Liver (tissue), 9 donors: ENCODE data around the gene BPIFA2. TPM values are rescaled to one million over a fixed set of nuclear protein-coding genes. Genes with fewer than 3 reads are reported as not detected.

ENCODE experiments used
- DNase-seq: peaks from one replicate; pipeline ENCODE4 v3.0.0-alpha.2; 2017; ENCODE audit warnings: low spot score
- H3K27ac ChIP-seq, 2 donors: one replicate each; pipeline ENCODE4 v1.7.0; 2013; ENCODE audit warnings: inconsistent platforms in 2 of 2, low read length in 2 of 2, control low read depth in 1 of 2, low read depth in 1 of 2, mild to moderate bottlenecking in 1 of 2
- H3K27me3 ChIP-seq, 4 donors: one replicate each; pipeline versions ENCODE4 v1.6.1 to v1.7.0; 2013; ENCODE audit warnings: low read length in 3 of 4, inconsistent platforms in 1 of 4, mild to moderate bottlenecking in 1 of 4, moderate library complexity in 1 of 4; ENCODE audit not compliant: control insufficient read depth in 4 of 4, insufficient read depth in 4 of 4
- H3K36me3 ChIP-seq, 4 donors: one replicate each; pipeline versions ENCODE4 v1.6.1 to v1.7.0; 2013; ENCODE audit warnings: low read length in 3 of 4, mild to moderate bottlenecking in 3 of 4, low read depth in 1 of 4, moderate library complexity in 1 of 4; ENCODE audit not compliant: control insufficient read depth in 4 of 4, insufficient read depth in 3 of 4
- H3K4me1 ChIP-seq, 4 donors: one replicate each; pipeline versions ENCODE4 v1.6.1 to v1.7.0; 2013; ENCODE audit warnings: low read length in 3 of 4, mild to moderate bottlenecking in 3 of 4, moderate library complexity in 1 of 4; ENCODE audit not compliant: control insufficient read depth in 4 of 4, insufficient read depth in 4 of 4
- H3K4me3 ChIP-seq, 3 donors: one replicate each; pipeline versions ENCODE4 v1.6.1 to v1.7.0; 2013; ENCODE audit warnings: low read length in 3 of 3, control low read depth in 1 of 3, low read depth in 1 of 3, mild to moderate bottlenecking in 1 of 3
- H3K9ac ChIP-seq, 2 donors: one replicate each; pipeline ENCODE4 v1.7.0; 2013; ENCODE audit warnings: low read length in 2 of 2, mild to moderate bottlenecking in 2 of 2, moderate library complexity in 2 of 2, control low read depth in 1 of 2, low read depth in 1 of 2
- H3K9me3 ChIP-seq, 4 donors: one replicate each; pipeline versions ENCODE4 v1.6.1 to v1.7.0; 2013; ENCODE audit warnings: low read length in 3 of 4; ENCODE audit not compliant: control insufficient read depth in 4 of 4
- EGR1 ChIP-seq, 2 donors: IDR thresholded peaks; 2 replicates each; pipeline ENCODE4 v1.6.1; 2016 to 2018; ENCODE audit warnings: antibody characterized with exemption in 2 of 2, low read depth in 2 of 2
- FOXA1 ChIP-seq: IDR thresholded peaks from 2 replicates; pipeline ENCODE4 v1.6.1; 2016; ENCODE audit warnings: antibody characterized with exemption
- FOXA2 ChIP-seq: IDR thresholded peaks from 2 replicates; pipeline ENCODE4 v1.6.1; 2016; ENCODE audit warnings: antibody characterized with exemption
- GABPA ChIP-seq, 2 donors: IDR thresholded peaks in 1 of 2; conservative IDR thresholded peaks in 1 of 2; 2 replicates each; pipeline ENCODE4 v1.6.1; 2016; ENCODE audit warnings: antibody characterized with exemption in 2 of 2, mild to moderate bottlenecking in 1 of 2, moderate library complexity in 1 of 2
- HNF4G ChIP-seq: IDR thresholded peaks from 2 replicates; pipeline ENCODE4 v1.6.1; 2016; ENCODE audit warnings: antibody characterized with exemption
- JUND ChIP-seq, 2 donors: IDR thresholded peaks; 2 replicates each; pipeline ENCODE4 v1.6.1; 2016; ENCODE audit warnings: antibody characterized with exemption in 2 of 2
- NR2F2 ChIP-seq: IDR thresholded peaks from 2 replicates; pipeline ENCODE4 v1.6.1; 2016; ENCODE audit warnings: antibody characterized with exemption
- RAD21 ChIP-seq, 2 donors: IDR thresholded peaks; 2 replicates each; pipeline ENCODE4 v1.6.1; 2016; ENCODE audit warnings: antibody characterized with exemption in 2 of 2, mild to moderate bottlenecking in 2 of 2
- RXRA ChIP-seq, 2 donors: IDR thresholded peaks; 2 replicates each; pipeline ENCODE4 v1.6.1; 2017 to 2018; ENCODE audit warnings: antibody characterized with exemption in 2 of 2, mild to moderate bottlenecking in 1 of 2
- YY1 ChIP-seq: IDR thresholded peaks from 2 replicates; pipeline ENCODE4 v1.6.1; 2016; ENCODE audit warnings: antibody characterized with exemption, mild to moderate bottlenecking
- WGBS: extraction: QIAGEN DNeasy Blood & Tissue Kit; methylation state at CpG from one replicate; pipeline ENCODE4 v1.1.7; 2013; 5-methylcytosine and 5-hydroxymethylcytosine counted together
- polyA plus RNA-seq, 2 donors: library from polyadenylated mRNA; stranded (reverse) in 1 of 2; unstranded in 1 of 2; fragments of 200-250 nt in 1 of 2; fragments of >200 nt in 1 of 2; fragmentation: Nextera tagmentation in 1 of 2; extraction: Ambion mirVana in 1 of 2; gene quantifications; one replicate each; pipeline versions ENCODE4 v1.2.1 to v1.2.3, GENCODE V29; 2013 to 2015
- total RNA-seq, 2 donors: library from RNA; depleted of rRNA; stranded (reverse); fragments of >200 nt; gene quantifications; one replicate each; pipeline ENCODE4 v1.2.3, GENCODE V29; 2014
- TF ChIP-seq, protein P1 (sequence below): IDR thresholded peaks from 2 replicates; pipeline ENCODE4 v1.6.1; 2016; ENCODE audit warnings: antibody characterized with exemption
- TF ChIP-seq, protein P2 (sequence below): IDR thresholded peaks from 2 replicates; pipeline ENCODE4 v1.6.1; 2016; ENCODE audit warnings: antibody characterized with exemption, mild to moderate bottlenecking
- TF ChIP-seq, protein P3 (sequence below): IDR thresholded peaks from 2 replicates; pipeline ENCODE4 v1.6.1; 2016; ENCODE audit warnings: antibody characterized with exemption
- TF ChIP-seq, protein P4 (sequence below): fragments of 150-350 bp; IDR thresholded peaks from 2 replicates; pipeline ENCODE4 v1.5.1; 2017; ENCODE audit warnings: improper control_type of control experiment, low read depth, low read length; ENCODE audit not compliant: missing input control
- donor health status: healthy.
- donor health status: healthy.
- donor health status: healthy.
- donor health status: healthy.
- donor health status: healthy.

The BPIFA2 gene
- total and polyA plus RNA-seq, 4 donors, result not detected

DNA sequence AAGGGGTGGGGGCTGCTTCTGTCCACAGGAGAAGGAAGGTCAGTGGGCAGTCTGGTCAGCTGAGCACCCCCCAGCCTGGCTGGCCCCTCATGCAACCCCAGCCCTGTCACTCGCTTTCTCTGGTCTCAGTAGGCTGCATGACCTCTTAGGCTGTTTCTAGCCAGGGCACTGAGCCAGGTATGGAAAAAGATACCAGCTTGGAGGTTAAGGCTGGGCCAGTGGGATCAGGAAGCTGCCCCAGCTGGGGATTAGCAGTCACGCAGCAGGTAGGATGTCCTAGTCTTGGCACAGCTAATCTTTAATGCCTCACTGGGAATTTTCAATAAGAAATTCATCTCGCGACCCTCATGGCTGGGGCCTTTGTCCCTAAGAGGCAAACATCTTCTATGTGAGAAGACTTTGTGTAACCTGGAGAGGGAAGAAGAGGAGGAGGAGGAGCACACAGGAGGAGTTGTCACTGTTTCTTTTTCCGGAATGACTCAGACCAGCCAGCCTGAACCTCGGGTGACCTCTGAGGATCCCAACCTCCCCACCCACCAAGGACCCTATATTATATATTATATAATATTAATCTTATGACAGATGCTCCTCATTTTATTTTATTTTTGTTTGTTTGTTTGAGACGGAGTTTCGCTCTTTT lies 2.4 kb upstream of the BPIFA2 start:
- no peaks in the 10 kb centered on the region for H3K4me1 ChIP-seq
- no peak overlapping the region for H3K9ac ChIP-seq
- TF ChIP-seq, protein P1, sequence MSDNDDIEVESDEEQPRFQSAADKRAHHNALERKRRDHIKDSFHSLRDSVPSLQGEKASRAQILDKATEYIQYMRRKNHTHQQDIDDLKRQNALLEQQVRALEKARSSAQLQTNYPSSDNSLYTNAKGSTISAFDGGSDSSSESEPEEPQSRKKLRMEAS, result no peak
- TF ChIP-seq, protein P2, sequence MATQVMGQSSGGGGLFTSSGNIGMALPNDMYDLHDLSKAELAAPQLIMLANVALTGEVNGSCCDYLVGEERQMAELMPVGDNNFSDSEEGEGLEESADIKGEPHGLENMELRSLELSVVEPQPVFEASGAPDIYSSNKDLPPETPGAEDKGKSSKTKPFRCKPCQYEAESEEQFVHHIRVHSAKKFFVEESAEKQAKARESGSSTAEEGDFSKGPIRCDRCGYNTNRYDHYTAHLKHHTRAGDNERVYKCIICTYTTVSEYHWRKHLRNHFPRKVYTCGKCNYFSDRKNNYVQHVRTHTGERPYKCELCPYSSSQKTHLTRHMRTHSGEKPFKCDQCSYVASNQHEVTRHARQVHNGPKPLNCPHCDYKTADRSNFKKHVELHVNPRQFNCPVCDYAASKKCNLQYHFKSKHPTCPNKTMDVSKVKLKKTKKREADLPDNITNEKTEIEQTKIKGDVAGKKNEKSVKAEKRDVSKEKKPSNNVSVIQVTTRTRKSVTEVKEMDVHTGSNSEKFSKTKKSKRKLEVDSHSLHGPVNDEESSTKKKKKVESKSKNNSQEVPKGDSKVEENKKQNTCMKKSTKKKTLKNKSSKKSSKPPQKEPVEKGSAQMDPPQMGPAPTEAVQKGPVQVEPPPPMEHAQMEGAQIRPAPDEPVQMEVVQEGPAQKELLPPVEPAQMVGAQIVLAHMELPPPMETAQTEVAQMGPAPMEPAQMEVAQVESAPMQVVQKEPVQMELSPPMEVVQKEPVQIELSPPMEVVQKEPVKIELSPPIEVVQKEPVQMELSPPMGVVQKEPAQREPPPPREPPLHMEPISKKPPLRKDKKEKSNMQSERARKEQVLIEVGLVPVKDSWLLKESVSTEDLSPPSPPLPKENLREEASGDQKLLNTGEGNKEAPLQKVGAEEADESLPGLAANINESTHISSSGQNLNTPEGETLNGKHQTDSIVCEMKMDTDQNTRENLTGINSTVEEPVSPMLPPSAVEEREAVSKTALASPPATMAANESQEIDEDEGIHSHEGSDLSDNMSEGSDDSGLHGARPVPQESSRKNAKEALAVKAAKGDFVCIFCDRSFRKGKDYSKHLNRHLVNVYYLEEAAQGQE, result no peak
- TF ChIP-seq FOXA2 (no peak), GABPA (IDR thresholded peaks at IDR 0.05 in 1 of 2, conservative IDR thresholded peaks at IDR 0.05 in 1 of 2) (no peak), NR2F2 (no peak), EGR1 (IDR thresholded peaks at IDR 0.05; ENCODE audit: low read depth in 2 of 2) (no peak), YY1 (no peak), RAD21 (IDR thresholded peaks at IDR 0.05) (no peak), FOXA1 (no peak), HNF4G (no peak), JUND (IDR thresholded peaks at IDR 0.05) (no peak)
- TF ChIP-seq, protein P3, sequence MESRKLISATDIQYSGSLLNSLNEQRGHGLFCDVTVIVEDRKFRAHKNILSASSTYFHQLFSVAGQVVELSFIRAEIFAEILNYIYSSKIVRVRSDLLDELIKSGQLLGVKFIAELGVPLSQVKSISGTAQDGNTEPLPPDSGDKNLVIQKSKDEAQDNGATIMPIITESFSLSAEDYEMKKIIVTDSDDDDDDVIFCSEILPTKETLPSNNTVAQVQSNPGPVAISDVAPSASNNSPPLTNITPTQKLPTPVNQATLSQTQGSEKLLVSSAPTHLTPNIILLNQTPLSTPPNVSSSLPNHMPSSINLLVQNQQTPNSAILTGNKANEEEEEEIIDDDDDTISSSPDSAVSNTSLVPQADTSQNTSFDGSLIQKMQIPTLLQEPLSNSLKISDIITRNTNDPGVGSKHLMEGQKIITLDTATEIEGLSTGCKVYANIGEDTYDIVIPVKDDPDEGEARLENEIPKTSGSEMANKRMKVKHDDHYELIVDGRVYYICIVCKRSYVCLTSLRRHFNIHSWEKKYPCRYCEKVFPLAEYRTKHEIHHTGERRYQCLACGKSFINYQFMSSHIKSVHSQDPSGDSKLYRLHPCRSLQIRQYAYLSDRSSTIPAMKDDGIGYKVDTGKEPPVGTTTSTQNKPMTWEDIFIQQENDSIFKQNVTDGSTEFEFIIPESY, result no peak
- TF ChIP-seq, protein P4, sequence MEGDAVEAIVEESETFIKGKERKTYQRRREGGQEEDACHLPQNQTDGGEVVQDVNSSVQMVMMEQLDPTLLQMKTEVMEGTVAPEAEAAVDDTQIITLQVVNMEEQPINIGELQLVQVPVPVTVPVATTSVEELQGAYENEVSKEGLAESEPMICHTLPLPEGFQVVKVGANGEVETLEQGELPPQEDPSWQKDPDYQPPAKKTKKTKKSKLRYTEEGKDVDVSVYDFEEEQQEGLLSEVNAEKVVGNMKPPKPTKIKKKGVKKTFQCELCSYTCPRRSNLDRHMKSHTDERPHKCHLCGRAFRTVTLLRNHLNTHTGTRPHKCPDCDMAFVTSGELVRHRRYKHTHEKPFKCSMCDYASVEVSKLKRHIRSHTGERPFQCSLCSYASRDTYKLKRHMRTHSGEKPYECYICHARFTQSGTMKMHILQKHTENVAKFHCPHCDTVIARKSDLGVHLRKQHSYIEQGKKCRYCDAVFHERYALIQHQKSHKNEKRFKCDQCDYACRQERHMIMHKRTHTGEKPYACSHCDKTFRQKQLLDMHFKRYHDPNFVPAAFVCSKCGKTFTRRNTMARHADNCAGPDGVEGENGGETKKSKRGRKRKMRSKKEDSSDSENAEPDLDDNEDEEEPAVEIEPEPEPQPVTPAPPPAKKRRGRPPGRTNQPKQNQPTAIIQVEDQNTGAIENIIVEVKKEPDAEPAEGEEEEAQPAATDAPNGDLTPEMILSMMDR, result no peak
- no peak overlapping the region for H3K27ac ChIP-seq
- H3K4me3 ChIP-seq, result no peak overlapping the region
- DNase-seq, result no peak
- WGBS, result 85% methylated on average over 8 of the region's 8 CpGs
- H3K27me3 ChIP-seq, result peaks cover 0 to 2% (median 0%) of the 10 kb centered on the region in 4 donors
- H3K36me3 ChIP-seq, result no peaks in the 10 kb centered on the region
- H3K9me3 ChIP-seq, result peaks cover 3 to 15% (median 6%) of the 10 kb centered on the region in 4 donors

DNA sequence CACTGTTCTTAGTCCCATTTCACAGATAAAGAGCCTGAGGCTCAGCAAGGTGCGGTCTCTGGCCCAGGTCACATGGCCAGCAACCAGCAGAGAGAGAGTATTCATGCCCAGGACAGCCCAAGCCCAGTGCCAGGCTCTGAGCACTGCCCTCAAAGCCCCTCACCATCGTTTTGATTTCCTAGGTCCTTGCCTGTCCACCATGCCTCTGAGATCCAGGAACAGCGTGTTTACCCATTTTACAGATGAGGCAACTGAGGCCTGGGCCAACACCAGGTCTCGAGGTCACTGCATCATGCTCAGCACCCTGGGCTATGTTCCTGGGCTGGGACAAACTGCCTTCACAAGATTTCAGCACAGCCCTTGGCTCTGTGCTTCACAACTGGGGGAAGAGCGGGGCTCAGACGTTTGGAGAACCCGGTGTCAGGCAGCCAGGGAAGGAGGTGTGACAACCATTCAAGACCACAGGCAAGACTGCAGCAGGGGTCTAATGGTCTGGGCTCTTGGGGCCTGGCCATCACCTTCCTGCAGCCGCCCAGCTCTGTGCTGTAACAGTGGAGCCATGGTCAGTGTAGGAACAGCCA lies 1.3 kb upstream of the BPIFA2 start:
- no peaks in the 10 kb centered on the region for H3K4me1 ChIP-seq
- peaks cover 0 to 2% (median 0%) of the 10 kb centered on the region in 4 donors for H3K27me3 ChIP-seq
- no peak for DNase-seq
- no peak overlapping the region for H3K27ac ChIP-seq
- H3K4me3 ChIP-seq, result no peak overlapping the region
- no peaks in the 10 kb centered on the region for H3K36me3 ChIP-seq
- WGBS, result 84% methylated on average over 8 of the region's 8 CpGs
- no peak overlapping the region for H3K9ac ChIP-seq
- H3K9me3 ChIP-seq, result peaks cover 3 to 15% (median 6%) of the 10 kb centered on the region in 4 donors
- TF ChIP-seq FOXA2 (no peak), JUND (IDR thresholded peaks at IDR 0.05) (no peak), FOXA1 (no peak), GABPA (IDR thresholded peaks at IDR 0.05 in 1 of 2, conservative IDR thresholded peaks at IDR 0.05 in 1 of 2) (no peak), YY1 (no peak), RXRA (IDR thresholded peaks at IDR 0.05) (no peak), EGR1 (IDR thresholded peaks at IDR 0.05; ENCODE audit: low read depth in 2 of 2) (no peak)
- TF ChIP-seq, protein P1, result no peak
- TF ChIP-seq, protein P2, result no peak
- TF ChIP-seq, protein P4, result no peak
